CD4-positive, alpha-beta T cell treated with Interleukin-17A for 4 hours (primary cell): ENCODE data around the gene MALL.
"Not testable (repeated sequence)": the region's sequence is repeated elsewhere in the genome, so short reads cannot be mapped to it uniquely, and the experiment has no call there.

Experiments
- DNase-seq: peaks from one replicate; pipeline ENCODE4 v3.0.0-alpha.2; 2020; ENCODE audit warnings: mixed read lengths

Gene MALL

GRCh38 chr2:110049769-110050168 is 65.9 kb downstream of the MALL start:
- DNase-seq = not testable (repeated sequence)

DNA sequence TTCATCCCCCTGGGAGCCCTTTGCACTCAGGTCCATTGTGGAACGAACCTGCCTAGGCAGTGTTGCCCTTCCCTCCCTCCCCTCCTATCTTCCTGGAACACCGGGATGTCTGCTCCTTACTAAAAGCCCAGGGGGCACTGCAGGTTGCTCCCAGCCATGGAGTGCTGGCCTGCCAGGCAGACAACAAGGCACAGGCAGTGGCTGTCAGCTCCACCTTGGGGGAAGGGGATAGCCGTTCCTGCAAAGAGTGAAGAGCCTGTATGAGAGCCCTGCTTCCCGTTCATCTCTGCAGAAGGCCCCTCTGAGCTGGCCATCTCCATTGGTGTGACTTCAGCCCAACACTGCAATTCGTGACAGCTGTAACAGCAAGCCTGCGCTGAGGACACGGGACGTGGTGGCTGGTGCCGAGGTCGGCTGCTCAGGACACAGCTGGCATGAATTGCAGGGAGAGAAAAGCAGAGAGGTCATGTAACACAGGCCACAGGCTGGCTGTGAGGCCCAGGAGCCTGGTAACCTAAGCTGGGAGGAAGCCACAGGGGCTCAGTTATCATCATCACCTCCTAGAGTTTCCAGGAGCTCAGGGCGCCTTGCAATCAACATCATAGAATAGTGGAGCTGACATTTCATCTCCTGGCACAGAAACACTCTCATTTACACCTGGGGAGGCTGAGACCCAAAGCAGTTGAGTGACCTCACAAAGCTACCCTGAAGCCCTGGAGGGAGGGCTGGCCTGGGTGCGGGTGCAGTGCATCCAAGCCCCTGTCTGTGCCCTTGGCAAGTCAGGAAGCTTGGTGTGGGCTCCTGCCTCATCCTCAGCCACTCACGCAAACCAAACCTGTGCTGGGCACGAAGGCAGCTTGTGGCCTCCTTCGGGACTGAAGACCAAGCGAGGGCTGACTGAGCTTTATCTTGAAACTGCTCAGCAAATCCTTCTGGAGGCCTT is 67.1 kb downstream of the MALL start:
- DNase-seq = not testable (repeated sequence)

GRCh38 chr2:110047225-110047624 is 68.4 kb downstream of the MALL start:
- not testable (repeated sequence) for DNase-seq

GRCh38 chr2:110041941-110042660 is 73.5 kb downstream of the MALL start:
- DNase-seq = not testable (repeated sequence)

DNA sequence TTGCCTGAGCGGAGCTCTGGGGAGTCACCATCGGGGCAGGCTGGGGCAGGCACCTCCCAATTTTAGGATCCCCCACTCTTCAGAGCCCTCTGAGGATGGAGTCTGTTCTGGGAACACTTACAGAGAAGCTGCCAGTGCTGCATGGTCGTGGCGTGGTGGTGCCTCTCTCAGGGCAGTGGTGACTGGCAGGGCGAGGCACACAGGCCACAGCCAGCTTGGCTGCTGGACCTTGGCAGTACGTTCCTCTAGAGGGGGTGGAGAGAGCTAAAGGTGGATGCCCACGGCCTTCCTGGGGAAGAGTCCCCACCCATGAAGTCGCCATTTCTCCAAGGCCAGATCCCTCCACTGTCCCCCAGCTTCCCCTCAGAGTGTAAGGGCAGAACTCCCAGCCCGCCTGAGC is 78.3 kb downstream of the MALL start:
- not testable (repeated sequence) for DNase-seq

- not testable (repeated sequence) for DNase-seq
Observed at GRCh38 chr2:110035384-110035783, 80.2 kb downstream of the MALL start.

DNA sequence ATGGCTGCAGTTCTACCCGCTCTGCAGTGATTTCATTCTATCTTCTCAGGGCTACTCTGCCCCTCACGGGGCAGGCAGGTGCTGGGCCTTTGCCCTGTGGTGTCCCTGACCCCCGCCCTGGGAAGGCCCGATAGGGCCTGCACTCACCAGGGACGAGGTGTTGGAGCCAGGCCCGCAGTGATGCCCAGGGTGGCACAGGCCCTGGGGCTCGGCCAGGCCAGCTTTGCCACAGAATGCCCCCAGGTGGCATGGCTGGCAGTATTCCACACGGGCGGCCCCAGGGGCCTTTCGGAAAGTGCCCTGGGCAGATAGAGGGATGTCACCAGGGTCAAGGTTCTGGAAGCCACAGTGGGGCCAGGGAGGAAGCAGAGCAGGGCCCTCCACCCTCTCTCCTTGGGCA is 80.7 kb downstream of the MALL start:
- not testable (repeated sequence) for DNase-seq
